ENCODE measurements around the gene YJEFN3.

YJEFN3 gene

DNA sequence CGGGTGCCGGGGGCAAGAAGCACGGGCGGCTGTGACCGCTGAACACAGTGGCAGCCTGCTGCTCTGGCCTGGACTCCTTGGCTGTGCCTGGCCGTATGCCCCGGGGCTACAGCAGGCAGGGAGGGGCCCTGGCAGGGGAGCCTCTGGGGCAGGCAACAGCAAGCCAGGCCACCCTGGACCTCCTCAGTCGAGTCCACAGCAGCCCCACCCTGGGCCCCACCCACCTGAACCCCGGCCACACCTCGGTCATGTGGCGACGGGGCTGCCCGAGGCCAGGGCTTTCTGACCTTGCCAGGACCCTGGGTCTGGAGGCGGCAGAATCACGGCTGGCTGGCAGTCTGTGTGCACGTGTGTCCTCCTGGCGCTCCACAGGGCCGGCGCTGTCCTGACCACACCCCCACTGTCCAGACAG, 18.0 kb downstream of the YJEFN3 start:
- in situ Hi-C loops (cut with MboI; ENCODE audit: low pct_unique_long_range_greater_than_20kb, low sequenced_read_pairs) = loop anchor here (25.0 kb wide), 1 partner anchor 391 kb away; no protein-coding TSS in a partner anchor
- no peak for DNase-seq

- in situ Hi-C loops (cut with MboI; ENCODE audit: low pct_unique_long_range_greater_than_20kb, low sequenced_read_pairs) = loop anchor here (25.0 kb wide), 1 partner anchor 389 kb away; no protein-coding TSS in a partner anchor
- no peak for DNase-seq
Measured at GRCh38 chr19:19547674-19548336, 19.1 kb downstream of the YJEFN3 start.

GRCh38 chr19:19548915-19549759, 20.4 kb downstream of the YJEFN3 start:
- no peak for DNase-seq
- in situ Hi-C loops (cut with MboI; ENCODE audit: low pct_unique_long_range_greater_than_20kb, low sequenced_read_pairs) = loop anchor here (25.0 kb wide), 1 partner anchor 388 kb away; no protein-coding TSS in a partner anchor

- no peak for DNase-seq
- in situ Hi-C loops (cut with MboI; ENCODE audit: low pct_unique_long_range_greater_than_20kb, low sequenced_read_pairs) = loop anchor here (25.0 kb wide), 1 partner anchor 387 kb away; no protein-coding TSS in a partner anchor
Measured at GRCh38 chr19:19549804-19550464, 21.2 kb downstream of the YJEFN3 start.

DNA sequence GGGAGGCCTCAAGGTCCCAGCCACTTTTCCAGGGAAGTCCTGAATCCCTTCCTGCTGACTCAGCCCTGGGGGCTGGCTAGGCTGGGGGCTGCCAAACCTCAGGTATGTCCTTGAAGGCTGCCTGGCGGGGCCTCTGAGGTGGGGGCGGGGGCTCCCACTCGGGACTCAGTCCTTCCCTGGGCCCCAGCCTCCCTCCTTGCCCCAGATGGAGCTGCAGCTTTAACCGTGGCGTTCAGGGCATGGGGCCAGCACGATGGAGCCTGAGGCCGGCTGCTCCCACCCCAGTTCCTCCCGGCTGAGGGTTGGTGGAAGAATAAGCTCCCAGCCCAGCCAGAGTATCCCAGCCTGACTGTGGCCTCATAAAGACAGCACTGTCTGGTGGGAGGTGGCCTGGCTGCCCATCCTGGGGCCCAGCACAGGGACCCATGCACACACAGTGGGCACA, 21.8 kb downstream of the YJEFN3 start:
- in situ Hi-C loops (cut with MboI; ENCODE audit: low pct_unique_long_range_greater_than_20kb, low sequenced_read_pairs) = no loop called here
- DNase-seq = no peak

GRCh38 chr19:19550972-19551852, 22.5 kb downstream of the YJEFN3 start:
- in situ Hi-C loops (cut with MboI; ENCODE audit: low pct_unique_long_range_greater_than_20kb, low sequenced_read_pairs) = no loop called here
- no peak for DNase-seq

GRCh38 chr19:19551853-19552192, 23.1 kb downstream of the YJEFN3 start:
- in situ Hi-C loops (cut with MboI; ENCODE audit: low pct_unique_long_range_greater_than_20kb, low sequenced_read_pairs) = no loop called here
- no peak for DNase-seq

- in situ Hi-C loops (cut with MboI; ENCODE audit: low pct_unique_long_range_greater_than_20kb, low sequenced_read_pairs) = no loop called here
- no peak for DNase-seq
Measured at GRCh38 chr19:19552798-19553197, 24.1 kb downstream of the YJEFN3 start.

DNA sequence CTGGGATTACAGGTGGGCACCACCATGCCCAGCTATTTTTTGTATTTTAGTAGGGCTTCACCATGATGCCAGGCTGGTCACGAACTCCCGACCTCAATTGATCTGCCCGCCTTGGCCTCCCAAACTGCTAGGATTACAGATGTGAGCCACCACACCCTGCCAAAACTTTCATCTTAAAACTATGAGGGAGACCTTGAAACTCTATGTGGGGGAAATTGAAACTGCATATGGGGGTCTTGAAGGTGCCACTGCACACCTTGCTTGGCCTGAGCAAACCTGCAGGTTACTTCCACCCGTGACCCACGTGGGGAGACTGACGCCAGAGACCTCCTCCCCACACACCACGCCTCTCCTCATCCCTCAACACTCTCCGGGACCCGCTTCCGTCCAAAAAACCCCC, 25.0 kb downstream of the YJEFN3 start:
- DNase-seq = no peak
- in situ Hi-C loops (cut with MboI; ENCODE audit: low pct_unique_long_range_greater_than_20kb, low sequenced_read_pairs) = no loop called here

GRCh38 chr19:19554074-19555023, 25.6 kb downstream of the YJEFN3 start:
- in situ Hi-C loops (cut with MboI; ENCODE audit: low pct_unique_long_range_greater_than_20kb, low sequenced_read_pairs) = no loop called here
- no peak for DNase-seq

- in situ Hi-C loops (cut with MboI; ENCODE audit: low pct_unique_long_range_greater_than_20kb, low sequenced_read_pairs) = no loop called here
- DNase-seq = no peak
Measured at GRCh38 chr19:19558055-19558454, 29.3 kb downstream of the YJEFN3 start.

GRCh38 chr19:19558636-19559035, 29.9 kb downstream of the YJEFN3 start:
- in situ Hi-C loops (cut with MboI; ENCODE audit: low pct_unique_long_range_greater_than_20kb, low sequenced_read_pairs) = no loop called here

DNA sequence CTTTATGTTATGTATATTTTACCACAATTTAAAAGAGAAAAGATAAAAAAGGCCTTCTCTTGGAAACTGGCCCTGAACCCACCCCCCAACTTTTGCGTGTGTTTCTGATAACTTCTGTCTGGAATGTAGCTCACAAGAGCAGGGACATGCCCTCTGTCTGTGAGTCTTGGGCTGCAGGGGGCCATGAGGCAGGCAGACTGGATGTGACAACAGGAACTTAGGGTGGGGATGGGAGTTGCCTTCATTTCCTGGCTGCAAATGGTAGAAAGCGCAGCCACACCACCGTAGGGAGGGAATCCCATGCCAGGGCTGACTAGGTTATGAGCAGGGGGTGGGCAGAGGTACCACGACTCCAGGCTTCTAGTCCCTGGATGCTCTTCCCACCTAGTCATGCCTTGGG, 31.2 kb downstream of the YJEFN3 start:
- in situ Hi-C loops (cut with MboI; ENCODE audit: low pct_unique_long_range_greater_than_20kb, low sequenced_read_pairs) = no loop called here

More at GRCh38 chr19:19558636-19559035, 29.9 kb downstream of the YJEFN3 start:
- DNase-seq = no peak

DNA sequence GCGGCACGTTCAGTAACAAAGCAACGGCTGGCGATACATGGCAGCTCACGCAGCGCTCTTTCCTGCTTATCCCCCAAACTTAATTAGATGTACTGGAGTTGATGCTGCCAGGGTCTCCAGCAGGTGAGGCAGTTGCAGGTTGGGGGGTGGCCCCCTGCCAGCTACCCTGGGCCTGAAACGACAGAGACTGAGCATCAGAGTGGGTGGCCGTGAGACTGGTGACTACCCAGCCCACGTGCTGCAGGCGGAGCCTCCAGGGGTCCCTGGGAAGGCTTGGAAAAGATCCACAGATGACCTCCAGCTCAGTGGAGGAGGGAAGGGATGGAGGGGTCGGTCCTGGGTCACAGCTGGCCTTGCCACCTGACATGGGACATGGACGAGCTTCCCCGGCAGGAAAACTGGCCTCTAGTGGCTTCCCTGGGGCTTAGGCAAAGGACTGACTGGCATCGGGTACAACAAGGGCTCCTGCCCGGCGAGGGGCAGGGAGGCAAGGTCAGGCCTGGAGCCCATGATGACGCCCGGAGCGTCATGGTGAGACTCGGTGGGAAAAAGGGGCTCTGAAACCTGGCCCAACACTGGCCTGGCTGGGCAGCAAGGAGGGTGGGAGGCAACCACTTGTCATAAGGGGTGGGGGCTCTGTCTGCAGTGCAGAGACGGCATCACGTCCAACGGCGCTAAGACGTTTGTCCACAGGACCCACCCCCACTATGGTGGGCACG, 33.4 kb downstream of the YJEFN3 start:
- DNase-seq = no peak
- in situ Hi-C loops (cut with MboI; ENCODE audit: low pct_unique_long_range_greater_than_20kb, low sequenced_read_pairs) = no loop called here

More for the DNA sequence above, 31.2 kb downstream of the YJEFN3 start:
- no peak for DNase-seq

DNA sequence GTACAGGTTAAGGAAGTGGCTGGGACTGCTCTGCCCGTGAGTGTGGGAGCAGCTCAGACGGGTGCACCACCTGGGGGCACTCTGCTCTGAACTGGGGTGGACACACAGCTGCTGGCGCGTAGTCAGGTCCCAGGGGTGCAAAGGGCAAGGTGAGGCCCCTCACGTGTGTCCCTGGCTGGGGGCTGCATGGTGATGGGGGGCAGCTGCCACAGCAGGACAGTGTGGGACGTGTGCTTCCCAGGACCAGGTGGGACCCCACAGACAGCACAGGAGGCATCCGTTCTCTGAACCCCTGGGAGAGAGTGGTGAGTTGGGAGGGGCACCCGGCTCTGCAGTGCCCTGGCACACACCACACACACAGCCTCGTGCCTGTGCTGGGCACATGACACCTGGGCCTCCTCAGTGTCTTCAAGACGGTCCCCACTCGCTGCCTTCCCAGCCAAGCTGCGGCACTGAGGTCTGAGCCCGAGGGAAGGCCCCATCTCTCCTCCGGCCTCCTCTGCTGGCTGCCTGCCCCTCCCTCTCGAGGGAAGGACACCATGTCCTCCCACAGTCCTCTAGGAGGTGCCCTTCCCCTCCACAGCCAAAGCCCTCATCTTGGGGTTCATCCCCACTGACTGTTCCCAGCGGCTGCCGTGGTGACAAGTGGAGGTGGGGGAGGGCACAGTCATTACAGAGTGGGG, 34.1 kb downstream of the YJEFN3 start:
- DNase-seq = no peak
- in situ Hi-C loops (cut with MboI; ENCODE audit: low pct_unique_long_range_greater_than_20kb, low sequenced_read_pairs) = no loop called here

DNA sequence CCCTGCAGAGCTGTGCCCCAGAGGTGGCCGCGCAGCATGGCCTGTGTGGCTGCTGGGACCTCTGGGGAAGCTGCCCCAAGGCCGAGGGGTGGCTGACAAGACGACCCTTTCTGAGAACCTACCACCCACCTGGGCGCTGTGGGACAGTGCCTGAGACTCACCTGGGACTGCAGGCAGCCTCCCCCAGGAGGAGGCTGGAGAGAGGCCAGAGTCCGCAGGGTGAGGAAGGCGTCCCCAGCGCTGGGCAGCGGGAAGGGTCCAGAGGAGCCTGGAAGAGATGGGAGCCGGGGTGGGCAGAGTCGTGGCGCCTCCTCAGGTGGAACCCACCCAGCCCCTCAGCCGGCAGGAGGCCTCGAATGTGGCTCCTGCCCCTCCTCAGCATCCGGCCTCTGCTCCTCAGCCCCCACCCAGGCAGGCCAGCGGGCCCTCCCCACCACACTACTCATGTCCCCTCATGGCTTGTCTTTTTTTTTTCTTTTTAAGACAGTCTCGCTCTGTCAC, 34.7 kb downstream of the YJEFN3 start:
- no peak for DNase-seq
- in situ Hi-C loops (cut with MboI; ENCODE audit: low pct_unique_long_range_greater_than_20kb, low sequenced_read_pairs) = no loop called here

DNA sequence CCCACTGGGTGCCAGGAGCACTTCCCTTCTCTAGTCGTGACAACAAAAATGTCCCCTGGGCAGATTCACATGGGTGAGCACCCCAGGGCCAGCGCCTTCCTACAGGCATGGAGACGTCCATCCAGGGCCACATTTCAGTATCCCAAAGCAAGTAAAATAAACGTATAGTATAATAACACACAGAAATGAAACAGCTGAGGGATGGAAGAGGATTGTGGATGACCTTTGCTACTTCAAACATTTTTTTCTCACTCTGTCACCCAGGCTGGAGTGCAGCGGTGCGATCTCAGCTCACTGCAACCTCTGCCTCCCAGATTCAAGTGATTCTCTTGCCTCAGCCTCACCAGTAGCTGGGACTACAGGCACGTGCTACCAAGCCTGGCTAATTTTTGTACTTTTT, 37.6 kb downstream of the YJEFN3 start:
- DNase-seq = no peak
- in situ Hi-C loops (cut with MboI; ENCODE audit: low pct_unique_long_range_greater_than_20kb, low sequenced_read_pairs) = no loop called here

All from KBM-7 (cell line).